Stimulated activated CD4-positive, alpha-beta T cell treated with anti-CD3 and anti-CD28 coated beads, Interleukin-15, amount 100 ng/mL, for 24 hours (primary cell): ENCODE results near the gene OR51B2.
"Not testable (repeated sequence)": the region's sequence is repeated elsewhere in the genome, so short reads cannot be mapped to it uniquely, and the experiment has no call there.

Source experiments
- DNase-seq: peaks from one replicate; pipeline ENCODE4 v3.0.0-alpha.2; 2020

The OR51B2 gene

DNA sequence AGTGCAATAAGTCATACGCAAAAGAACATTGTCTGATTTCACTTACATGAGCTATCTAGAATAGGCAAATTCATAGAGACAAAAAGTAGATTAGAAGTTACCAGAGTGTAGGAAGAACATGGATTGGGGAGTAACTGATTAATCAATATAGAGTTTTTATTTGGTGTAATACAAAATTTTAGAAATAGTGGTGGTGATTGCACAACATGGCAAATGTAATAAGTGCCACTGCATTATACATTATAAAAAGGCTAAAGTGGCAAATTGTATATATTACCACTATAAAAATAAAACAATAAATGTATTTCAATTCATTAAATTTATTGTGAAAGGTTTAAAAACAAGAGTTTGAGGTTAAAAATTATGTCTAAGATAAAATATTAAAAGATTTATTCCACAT is 13.7 kb downstream of the OR51B2 start:
- DNase-seq, result no peak

DNA sequence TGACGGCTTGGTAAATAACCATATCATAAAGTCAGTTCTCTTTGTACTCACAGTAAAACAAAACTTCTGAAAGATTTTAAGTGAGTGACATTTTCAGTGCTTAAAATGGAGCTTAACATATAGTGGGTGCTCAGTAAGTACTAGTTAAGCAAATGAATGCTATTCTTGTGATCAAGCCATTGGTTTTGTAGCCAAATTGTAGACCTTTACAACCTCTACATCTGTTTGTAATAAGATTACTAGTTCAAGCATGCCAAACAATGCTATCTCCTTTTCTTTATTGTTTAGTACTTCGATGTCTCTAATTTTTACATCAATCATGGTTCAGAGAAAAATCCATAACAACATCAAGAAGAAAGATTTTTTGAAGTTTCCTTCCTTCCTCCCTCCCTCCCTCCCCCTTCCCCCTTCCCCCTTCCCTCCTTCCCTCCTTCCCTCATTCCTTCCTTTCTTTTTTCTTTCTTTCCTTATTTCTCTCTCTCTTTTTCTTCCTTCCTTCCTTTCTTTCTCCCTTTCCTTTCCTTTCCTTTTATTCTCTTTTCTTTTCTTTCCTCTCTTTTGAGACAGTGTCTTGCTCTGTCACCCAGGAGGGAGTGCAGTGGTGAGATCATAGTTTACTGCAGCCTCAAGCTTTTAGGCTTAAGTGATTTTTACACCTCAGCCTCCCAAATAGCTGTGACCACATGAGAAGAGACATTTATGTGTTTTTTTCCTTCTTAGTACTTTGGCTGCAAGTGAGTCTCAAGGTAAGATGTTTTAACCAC is 16.7 kb downstream of the OR51B2 start:
- no peak for DNase-seq

DNA sequence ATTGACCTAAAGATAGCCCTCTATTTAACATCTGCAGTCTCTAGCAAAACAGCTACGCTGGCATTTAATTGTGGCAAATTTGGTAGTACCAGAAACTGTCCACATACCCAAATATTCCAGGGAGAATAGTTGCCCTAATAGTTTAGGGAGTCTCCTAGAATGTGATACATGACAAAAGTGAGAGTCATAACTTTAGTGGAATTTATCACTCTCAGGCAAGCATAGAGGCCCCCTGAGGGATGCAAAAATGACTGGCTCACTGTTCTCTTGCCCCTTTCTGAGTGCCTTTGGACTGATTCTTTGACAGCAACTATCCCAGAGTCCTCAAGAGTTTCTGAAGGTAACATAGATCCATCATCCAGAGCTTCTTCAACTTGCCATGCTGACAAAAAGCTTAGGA is 20.1 kb downstream of the OR51B2 start:
- DNase-seq, result no peak

DNA sequence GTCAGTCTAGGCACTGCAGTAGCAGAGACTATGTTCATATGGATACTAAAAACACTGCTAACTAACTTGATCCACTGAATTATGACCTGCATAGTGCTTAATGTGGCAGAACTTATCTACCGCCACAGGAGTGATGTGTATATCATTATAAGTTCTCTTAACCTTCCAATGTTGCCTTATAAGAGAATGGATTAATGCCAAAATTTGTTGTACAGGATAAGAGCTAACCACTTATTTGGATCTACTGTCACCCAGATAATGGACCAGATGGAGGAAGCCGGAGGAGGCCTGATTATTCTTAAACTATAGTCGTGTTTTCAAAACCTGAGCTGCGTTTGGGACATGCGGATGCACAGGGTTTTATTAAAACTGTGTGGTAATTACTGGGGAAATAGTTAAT is 20.5 kb downstream of the OR51B2 start:
- no peak for DNase-seq

DNA sequence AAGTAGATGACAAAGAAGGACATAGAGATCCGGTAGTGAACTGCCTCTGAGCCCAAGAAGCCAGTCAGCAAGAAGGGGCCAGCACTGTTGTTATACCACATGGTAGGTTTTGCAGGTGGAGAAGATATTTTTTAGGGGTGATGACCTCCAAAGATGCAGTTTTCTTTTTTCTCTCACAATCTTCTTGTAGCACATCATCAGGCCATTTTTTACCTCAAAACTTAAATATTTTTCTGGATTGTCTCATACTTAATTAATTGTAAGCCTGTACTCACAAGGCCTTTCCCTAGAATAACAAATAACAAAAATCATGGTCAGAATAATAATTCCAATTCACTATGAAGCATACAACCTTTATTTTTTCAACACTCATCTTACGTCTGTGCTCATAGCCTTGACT is 22.3 kb downstream of the OR51B2 start, which contains the start of gene OR51B4:
Gene OR51B4, minus strand, starts transcription at position 101 of the 400 bp plus-strand sequence. Its CDS starts 0 bp downstream, at position 101.
- DNase-seq, result no peak

DNA sequence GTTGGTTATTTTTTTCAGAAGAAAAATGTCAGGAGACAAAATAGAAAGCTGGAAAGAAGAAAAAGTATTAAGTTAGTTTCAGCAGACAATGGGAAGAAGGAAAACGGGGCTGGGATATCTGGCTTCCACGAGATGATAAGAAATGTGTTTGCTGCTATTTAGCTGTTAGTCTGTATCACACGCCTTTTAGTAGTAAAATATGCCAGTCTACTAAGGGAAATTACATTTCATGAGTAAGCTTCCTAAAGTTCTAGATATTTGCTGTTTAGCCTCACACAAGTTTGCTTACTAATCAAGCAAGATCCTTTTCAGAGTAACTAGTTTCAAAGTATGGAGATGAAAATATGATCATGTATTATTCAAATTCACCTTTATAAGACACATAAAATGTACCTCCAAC is 23.8 kb downstream of the OR51B2 start:
- DNase-seq, result no peak

DNA sequence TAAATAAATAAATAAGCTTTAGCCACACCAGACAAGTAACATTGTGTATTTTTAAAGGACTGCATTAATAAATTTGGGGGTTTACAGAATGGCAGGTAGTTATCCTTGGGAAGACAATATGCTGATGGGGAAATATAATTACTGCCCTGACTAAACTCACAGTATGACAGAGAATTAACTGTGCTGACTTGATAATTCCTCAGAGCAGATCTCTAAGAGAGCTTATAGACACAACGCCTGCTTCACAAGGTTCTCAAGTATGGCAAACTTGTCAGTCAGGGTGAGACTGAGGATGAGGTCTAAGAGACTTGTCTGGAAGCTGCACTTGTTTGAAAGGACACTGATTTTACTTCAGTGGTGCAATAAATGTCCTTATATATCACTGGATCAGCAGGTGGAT is 25.6 kb downstream of the OR51B2 start:
- DNase-seq, result no peak

DNA sequence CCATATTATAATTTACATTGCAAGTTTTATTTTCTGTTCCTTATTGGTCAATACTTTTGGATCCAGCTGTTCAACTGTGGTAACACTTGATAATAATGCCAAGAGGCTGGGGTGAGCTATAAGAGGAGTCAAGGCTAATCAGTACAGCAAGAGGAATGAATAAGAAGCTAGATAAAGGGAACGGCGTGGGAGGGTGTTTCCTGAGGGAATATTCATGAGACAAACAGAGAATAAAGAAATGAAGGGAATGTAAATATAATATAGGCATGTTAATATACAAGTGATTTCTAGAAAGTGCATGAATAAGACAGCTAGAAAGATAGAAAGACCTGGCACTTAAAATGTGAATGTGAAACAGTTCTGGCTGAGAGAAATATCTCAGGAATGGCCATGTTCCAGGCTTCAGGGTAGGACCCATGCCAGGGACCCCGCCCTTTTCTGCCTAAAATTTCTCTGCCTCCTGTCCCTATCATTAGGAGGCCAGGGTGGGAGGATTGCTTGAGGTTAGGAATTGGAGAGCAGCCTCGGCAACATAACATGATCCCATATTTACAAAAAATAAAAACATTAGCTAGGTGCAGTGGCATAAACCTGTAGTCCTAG is 26.3 kb downstream of the OR51B2 start:
- DNase-seq, result no peak

DNA sequence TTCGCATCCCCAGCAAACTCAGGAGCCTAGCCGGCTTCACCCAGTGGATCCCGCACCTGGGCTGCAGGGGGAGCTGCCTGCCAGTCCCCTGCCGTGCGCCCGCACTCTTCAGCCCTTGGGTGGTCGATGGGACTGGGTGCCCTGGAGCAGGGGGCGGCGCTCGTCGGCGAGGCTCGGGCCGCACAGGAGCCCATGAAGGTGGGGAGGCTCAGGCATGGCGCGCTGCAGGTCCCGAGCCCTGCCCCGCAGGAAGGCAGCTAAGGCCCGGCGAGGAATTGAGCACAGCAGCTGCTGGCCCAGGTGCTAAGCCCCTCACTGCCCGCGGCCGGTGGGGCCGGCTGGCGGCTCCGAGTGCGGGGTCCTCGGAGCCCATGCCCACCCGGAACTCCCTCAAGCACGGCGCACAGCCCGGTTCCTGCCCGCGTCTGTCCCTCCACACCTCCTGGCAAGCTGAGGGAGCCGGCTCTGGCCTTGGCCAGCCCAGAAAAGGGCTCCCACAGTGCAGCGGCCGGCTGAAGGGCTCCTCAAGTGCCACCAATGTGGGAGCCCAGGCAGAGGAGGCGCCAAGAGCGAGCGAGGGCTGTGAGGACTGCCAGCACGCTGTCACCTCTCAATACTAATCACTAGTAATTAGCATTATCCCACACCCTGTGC is 29.6 kb downstream of the OR51B2 start:
- not testable (repeated sequence) for DNase-seq

DNA sequence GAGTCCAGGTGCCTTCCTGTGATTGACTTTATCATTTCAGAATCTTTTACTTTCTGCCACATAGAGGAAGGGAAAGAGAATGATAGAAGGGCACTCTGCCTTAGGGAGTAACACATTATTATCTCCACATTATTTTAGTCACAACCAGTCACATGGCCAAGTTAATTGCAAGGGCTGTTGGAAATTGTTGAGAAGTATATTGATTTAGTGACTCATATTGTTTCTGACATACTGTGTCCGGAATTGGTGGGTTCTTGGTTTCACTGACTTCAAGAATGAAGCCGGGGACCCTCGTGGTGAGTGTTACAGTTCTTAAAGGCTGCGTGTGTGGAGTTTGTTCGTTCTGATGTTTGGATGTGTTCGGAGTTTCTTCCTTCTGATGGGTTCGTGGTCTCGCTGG is 31.1 kb downstream of the OR51B2 start:
- no peak for DNase-seq

DNA sequence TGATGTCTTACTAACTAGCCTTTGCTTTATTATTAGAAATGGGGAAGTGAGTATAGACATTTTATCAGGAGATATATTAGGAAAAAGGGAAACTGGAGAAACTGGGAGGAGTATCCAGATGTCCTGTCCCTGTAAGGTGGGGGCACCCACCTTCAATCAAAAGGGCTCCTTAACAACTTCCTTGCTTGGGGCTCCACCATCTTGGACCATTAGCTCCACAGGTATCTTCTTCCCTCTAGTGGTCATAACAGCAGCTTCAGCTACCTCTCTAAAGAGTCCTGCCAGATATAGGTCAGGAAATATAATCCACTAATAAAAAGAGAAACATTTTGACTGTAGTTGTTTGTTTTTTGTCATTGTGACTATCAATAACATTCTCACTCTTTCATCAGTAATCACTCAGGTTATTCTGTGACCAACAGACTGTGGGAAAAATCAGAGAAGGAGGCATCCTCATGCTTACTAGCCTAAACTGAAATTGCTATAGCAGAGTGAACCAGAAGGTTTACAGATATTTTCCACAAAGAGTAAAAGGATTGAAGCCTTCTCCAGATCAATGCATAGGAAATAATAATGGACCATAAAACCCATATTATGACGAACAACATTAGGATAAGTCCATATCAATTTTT is 32.8 kb downstream of the OR51B2 start:
- DNase-seq, result no peak

DNA sequence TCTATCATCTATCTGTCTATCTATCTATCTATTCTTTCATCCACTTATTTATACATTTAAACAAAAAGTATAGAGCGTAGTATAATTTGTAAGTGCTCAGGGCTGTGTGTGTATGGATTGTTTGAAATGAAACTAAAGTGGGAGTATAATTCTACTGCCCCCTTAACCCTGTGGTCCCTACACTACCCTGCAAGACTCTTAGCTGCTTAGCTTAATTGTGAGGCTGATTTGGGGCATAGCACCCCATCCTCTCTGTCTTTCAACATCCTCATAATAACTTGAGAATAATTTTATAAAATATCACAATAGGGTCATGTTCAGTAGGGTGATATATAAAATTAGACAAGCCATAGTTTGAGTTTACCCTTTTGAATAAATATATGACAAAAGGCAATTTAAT is 34.0 kb downstream of the OR51B2 start:
- DNase-seq, result no peak

DNA sequence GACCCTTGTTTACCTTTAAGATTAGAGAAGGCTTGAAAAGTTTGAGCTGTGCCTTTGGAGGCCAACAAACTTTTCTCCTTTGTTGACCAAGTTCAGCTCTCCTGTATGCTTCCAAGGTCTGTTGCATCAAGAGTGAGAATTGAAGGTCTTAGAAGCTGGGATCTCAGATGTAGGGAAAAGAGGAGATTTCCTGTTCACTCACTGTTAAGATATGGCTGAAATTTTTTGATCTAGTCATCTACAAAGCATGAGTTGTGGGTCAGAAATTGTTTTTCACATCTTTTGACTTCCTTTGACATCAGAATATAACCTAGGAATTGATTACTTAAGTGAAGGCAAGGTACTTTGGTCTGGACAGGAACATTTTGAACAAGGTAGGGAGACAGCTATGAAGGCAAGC is 34.4 kb downstream of the OR51B2 start:
- no peak for DNase-seq

DNA sequence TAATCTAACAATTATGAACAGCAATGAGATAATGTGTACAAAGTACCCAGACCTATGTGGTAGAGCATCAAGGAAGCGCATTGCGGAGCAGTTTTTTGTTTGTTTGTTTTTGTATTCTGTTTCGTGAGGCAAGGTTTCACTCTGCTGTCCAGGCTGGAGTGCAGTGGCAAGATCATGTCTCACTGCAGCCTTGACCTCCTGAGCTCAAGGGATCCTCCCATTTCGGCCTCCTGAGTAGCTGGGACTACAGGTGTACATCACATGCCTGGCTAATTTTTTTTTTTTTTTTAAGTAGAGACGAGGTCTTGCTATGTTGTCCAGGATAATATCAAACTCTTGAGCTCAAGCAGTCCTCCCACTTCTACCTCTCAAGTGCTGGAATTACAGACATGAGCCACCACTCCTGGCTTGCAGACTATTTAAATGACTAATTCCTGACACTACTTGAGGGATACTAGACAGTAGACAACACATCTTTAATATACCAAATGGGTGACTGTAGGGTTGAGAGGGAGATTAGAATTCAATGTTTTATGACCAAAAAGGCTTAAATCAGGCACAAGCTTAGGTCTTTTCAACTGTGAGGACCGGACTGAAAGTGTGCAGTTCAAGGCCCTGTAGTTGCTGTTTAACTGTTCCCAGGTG is 35.1 kb downstream of the OR51B2 start:
- no peak for DNase-seq

DNA sequence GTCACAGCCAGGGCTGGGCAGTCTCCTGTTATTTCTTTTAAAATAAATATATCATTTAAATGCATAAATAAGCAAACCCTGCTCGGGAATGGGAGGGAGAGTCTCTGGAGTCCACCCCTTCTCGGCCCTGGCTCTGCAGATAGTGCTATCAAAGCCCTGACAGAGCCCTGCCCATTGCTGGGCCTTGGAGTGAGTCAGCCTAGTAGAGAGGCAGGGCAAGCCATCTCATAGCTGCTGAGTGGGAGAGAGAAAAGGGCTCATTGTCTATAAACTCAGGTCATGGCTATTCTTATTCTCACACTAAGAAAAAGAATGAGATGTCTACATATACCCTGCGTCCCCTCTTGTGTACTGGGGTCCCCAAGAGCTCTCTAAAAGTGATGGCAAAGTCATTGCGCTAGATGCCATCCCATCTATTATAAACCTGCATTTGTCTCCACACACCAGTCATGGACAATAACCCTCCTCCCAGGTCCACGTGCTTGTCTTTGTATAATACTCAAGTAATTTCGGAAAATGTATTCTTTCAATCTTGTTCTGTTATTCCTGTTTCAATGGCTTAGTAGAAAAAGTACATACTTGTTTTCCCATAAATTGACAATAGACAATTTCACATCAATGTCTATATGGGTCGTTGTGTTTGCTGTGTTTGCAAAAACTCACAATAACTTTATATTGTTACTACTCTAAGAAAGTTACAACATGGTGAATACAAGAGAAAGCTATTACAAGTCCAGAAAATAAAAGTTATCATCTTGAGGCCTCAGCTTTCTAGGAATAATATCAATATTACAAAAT is 35.8 kb downstream of the OR51B2 start:
- DNase-seq, result no peak

DNA sequence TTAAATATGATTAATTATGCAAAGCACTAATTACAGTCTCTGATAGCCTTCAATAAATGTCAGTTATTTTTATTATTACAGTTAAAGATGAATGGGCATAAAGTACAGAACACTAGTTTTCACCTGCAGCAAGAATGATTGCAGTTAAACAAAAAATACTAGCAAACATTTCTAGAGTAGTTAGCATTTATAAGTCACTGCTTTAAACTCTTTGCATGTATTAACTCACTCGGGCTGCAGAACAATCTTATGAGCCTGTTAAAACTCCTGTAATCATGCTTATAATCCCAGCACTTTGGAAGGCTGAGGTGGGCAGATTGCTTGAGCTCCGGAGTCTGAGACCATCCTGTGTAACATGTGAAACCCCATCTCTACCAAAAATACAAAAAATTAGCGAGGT is 37.2 kb downstream of the OR51B2 start:
- no peak for DNase-seq

DNA sequence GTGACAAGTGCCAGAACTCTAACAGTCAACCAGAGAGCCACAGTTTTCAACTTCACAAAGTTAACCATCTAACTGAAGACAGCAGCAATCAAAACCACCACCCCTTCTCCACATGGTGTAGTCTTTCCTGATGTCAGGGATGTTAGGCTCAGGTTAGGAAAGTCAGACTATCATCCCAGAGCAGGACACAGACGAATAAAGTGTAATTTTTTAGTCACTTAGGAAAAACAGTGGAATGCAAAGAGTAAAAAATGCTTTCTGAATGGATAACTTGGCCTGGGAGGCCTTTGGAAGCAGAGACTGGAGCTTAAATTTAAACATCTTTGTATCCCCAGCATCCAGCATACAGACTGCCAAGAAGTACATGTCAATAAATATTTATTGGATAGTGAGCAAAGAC is 37.7 kb downstream of the OR51B2 start:
- DNase-seq, result no peak

DNA sequence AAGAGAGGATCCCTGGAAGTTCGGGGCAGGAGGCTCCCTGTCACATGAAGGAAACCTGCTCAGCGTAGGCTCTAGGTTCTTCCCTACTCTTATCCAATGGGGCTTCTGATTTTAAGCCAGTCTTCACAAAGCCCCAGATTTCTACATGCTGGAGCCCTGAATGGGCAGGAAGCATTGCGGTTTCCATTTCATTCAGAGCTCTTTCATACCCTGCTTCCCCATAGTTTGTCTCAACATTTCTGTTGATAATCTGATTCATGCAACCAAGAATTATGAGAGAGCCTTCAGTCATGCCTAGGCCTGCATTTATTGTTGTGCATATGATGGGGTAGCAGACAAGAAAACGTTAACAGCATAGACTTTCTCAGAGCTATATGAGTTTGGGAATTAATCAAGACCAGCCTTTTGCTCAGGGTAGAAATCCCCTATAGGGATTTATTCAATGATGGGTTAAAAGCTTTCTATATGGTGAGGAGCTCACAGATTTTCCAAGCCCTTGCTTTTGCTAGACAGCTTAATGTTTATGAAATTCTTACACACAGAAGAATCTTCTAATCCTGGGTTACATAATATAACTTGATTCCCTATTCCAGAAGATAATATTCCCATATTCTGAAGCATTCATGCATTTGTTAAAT is 38.3 kb downstream of the OR51B2 start:
- no peak for DNase-seq

DNA sequence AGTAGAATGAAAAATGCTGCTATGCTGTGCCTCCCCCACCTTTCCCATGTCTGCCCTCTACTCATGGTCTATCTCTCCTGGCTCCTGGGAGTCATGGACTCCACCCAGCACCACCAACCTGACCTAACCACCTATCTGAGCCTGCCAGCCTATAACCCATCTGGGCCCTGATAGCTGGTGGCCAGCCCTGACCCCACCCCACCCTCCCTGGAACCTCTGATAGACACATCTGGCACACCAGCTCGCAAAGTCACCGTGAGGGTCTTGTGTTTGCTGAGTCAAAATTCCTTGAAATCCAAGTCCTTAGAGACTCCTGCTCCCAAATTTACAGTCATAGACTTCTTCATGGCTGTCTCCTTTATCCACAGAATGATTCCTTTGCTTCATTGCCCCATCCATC is 39.5 kb downstream of the OR51B2 start:
- no peak for DNase-seq

DNA sequence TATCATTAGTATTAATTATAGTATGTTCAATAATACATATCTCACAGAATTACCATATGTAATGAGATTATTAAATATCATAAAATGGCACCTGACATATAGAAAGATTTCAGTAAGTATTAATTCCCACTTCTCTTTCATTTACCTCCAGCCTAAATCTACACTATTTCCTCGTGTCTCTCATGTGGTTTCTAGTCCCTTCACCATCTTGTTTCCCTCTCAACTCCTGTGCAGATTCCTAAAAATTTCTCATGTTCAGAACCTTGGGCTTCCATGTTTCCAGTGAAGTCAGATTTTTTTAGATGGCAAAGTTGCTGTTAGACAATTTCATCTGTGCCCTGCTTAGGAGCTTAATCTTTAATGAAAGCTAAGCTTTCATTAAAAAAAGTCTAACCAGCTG is 40.2 kb downstream of the OR51B2 start:
- no peak for DNase-seq

DNA sequence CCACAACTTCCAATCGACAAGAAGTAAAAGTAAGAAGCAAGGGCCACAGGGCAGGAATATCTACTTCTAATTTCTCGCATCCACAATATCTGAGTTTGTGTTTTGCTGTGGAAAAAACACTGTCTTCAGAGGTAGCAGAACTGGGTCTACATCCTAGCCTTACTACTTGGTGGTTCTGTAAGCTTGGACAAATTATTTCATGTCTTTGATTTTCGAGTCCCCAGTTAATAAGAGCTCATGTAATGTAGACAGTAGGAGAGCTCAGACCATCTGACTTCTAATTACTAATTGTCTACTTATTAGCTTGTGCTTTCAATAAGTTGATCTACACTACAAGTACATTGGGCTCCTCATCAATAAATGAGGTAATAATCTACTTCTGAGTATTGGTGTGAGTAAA is 41.0 kb downstream of the OR51B2 start:
- no peak for DNase-seq

DNA sequence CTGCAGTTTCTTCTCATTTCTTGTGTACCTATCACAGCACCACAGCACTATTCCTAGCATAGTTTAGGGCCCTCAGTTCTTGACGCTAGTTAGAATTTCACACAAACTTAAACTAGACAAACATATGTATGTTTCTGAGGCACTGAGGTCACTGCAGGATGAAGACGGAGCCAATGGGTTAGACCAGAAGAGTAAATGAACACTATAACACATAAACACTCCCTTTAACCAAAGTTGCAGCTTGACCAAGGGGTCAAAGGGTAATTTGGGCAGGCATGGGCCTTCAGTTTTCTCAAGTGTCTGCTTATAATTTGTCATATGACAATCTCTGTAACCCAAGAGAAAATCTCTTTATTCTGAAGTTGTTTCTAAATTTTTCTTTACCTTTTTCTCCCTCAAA is 41.5 kb downstream of the OR51B2 start:
- DNase-seq, result no peak
